OCI-LY1 (cell line): ENCODE data around the gene SPOCK1.

Experiments
- CTCF ChIP-seq: fragments of 200-600 bp; sonication (generic), shearing (Covaris generic); IDR thresholded peaks from 2 replicates; pipeline ENCODE4 v1.5.1; 2017; ENCODE audit warnings: mild to moderate bottlenecking, antibody characterized with exemption, low read length, moderate library complexity, mixed read lengths
- EZH2 ChIP-seq: fragments of 200-600 bp; sonication (generic), shearing (Covaris generic); IDR thresholded peaks from 2 replicates; pipeline ENCODE4 v1.8.0; 2017; ENCODE audit warnings: borderline replicate concordance, mixed run types, mild to moderate bottlenecking, antibody characterized with exemption, low read length, moderate library complexity, mixed read lengths

- TF ChIP-seq CTCF (no peak), EZH2 (no peak)
These were observed 28.3 kb downstream of the SPOCK1 start for GRCh38 chr5:137470921-137471220.
